OCI-LY3 (cell line): ENCODE data around the gene SLC15A2.
"Not testable (repeated sequence)": the region's sequence is repeated elsewhere in the genome, so short reads cannot be mapped to it uniquely, and the experiment has no call there.

Source experiments
- H2AFZ ChIP-seq: fragments of 200-600, 300-600 bp; shearing (Covaris generic); 2 replicates; pipeline ENCODE4 v1.6.0; 2014; ENCODE audit warnings: antibody characterized with exemption, low read depth, low read length
- H3K27ac ChIP-seq: fragments of 200-600, 300-600 bp; sonication (generic); 2 replicates; pipeline ENCODE4 v1.5.1; 2014; ENCODE audit warnings: mild to moderate bottlenecking, low read length, moderate library complexity, mixed read lengths
- H3K27me3 ChIP-seq: fragments of 200-600, 300-600 bp; sonication (generic); 2 replicates; pipeline ENCODE4 v1.6.1; 2014; ENCODE audit warnings: low read depth, low read length, mixed read lengths
- H3K36me3 ChIP-seq: fragments of 200-600, 300-600 bp; sonication (generic); replicated peaks from 2 replicates; pipeline ENCODE3; 2014; ENCODE audit warnings: low read depth, low read length, mixed read lengths
- H3K4me1 ChIP-seq: fragments of 300-600, 200-600 bp; sonication (generic); 2 replicates; pipeline ENCODE4 v1.6.1; 2014; ENCODE audit warnings: low read length, mixed read lengths
- H3K4me2 ChIP-seq: fragments of 200-600, 300-600 bp; sonication (generic); 2 replicates; pipeline ENCODE4 v1.6.1; 2014; ENCODE audit warnings: low read length, mixed read lengths
- H3K4me3 ChIP-seq: fragments of 300-600, 200-600 bp; sonication (generic); 2 replicates; pipeline ENCODE4 v1.5.1; 2014; ENCODE audit warnings: antibody characterized with exemption, mild to moderate bottlenecking, low read length, moderate library complexity
- H3K79me2 ChIP-seq: fragments of 300-600, 200-600 bp; shearing (Covaris generic); 2 replicates; pipeline ENCODE4 v1.6.1; 2014; ENCODE audit warnings: mild to moderate bottlenecking, low read length, mixed read lengths
- H3K9ac ChIP-seq: fragments of 300-600, 200-600 bp; shearing (Covaris generic); 2 replicates; pipeline ENCODE4 v1.6.0; 2014; ENCODE audit warnings: mild to moderate bottlenecking, low read length, moderate library complexity
- H3K9me3 ChIP-seq: fragments of 200-600, 300-600 bp; shearing (Covaris generic); 2 replicates; pipeline ENCODE4 v1.6.1; 2014; ENCODE audit warnings: low read length, mixed read lengths; ENCODE audit not compliant: insufficient read depth
- H4K20me1 ChIP-seq: fragments of 200-600, 300-600 bp; sonication (generic); 2 replicates; pipeline ENCODE4 v1.6.1; 2016; ENCODE audit warnings: low read length, mixed read lengths; ENCODE audit not compliant: insufficient read depth
- EZH2phosphoT487 ChIP-seq: fragments of 200-600 bp; shearing (Covaris generic); IDR thresholded peaks from 2 replicates; pipeline ENCODE4 v1.6.1; 2018; ENCODE audit warnings: antibody characterized with exemption, mixed run types, low read depth
- TF ChIP-seq, protein P1 (sequence below): fragments of 200-600, 300-600 bp; sonication (generic); IDR thresholded peaks from 2 replicates; pipeline ENCODE4 v1.5.1; 2014; ENCODE audit warnings: antibody characterized with exemption, low read length, low read depth

SLC15A2 gene, protein sequence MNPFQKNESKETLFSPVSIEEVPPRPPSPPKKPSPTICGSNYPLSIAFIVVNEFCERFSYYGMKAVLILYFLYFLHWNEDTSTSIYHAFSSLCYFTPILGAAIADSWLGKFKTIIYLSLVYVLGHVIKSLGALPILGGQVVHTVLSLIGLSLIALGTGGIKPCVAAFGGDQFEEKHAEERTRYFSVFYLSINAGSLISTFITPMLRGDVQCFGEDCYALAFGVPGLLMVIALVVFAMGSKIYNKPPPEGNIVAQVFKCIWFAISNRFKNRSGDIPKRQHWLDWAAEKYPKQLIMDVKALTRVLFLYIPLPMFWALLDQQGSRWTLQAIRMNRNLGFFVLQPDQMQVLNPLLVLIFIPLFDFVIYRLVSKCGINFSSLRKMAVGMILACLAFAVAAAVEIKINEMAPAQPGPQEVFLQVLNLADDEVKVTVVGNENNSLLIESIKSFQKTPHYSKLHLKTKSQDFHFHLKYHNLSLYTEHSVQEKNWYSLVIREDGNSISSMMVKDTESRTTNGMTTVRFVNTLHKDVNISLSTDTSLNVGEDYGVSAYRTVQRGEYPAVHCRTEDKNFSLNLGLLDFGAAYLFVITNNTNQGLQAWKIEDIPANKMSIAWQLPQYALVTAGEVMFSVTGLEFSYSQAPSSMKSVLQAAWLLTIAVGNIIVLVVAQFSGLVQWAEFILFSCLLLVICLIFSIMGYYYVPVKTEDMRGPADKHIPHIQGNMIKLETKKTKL

GRCh38 chr3:121894301-121894990, at the start of gene SLC15A2:
Gene SLC15A2 (plus strand): TSS chr3:121894401. CDS start chr3:121894477, 76 bp downstream.
- Histone ChIP-seq H4K20me1 (no peaks in the 10 kb centered on the region), H3K4me2 (no peak within 1 kb of the TSS), H3K9me3 (no peaks in the 10 kb centered on the region), H3K4me1 (no peaks in the 10 kb centered on the region), H3K36me3 (peaks cover 22% of the 10 kb centered on the region), H3K4me3 (no peak within 1 kb of the TSS), H3K9ac (no peak within 1 kb of the TSS), H3K27me3 (no peaks in the 10 kb centered on the region), H2AFZ (no peak within 1 kb of the TSS), H3K79me2 (no peaks in the 10 kb centered on the region), H3K27ac (no peak within 1 kb of the TSS)
- TF ChIP-seq, protein P1, sequence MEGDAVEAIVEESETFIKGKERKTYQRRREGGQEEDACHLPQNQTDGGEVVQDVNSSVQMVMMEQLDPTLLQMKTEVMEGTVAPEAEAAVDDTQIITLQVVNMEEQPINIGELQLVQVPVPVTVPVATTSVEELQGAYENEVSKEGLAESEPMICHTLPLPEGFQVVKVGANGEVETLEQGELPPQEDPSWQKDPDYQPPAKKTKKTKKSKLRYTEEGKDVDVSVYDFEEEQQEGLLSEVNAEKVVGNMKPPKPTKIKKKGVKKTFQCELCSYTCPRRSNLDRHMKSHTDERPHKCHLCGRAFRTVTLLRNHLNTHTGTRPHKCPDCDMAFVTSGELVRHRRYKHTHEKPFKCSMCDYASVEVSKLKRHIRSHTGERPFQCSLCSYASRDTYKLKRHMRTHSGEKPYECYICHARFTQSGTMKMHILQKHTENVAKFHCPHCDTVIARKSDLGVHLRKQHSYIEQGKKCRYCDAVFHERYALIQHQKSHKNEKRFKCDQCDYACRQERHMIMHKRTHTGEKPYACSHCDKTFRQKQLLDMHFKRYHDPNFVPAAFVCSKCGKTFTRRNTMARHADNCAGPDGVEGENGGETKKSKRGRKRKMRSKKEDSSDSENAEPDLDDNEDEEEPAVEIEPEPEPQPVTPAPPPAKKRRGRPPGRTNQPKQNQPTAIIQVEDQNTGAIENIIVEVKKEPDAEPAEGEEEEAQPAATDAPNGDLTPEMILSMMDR, result no peak
- no peak for TF ChIP-seq EZH2phosphoT487

GRCh38 chr3:121844892-121845291, 49.3 kb upstream of the SLC15A2 start:
- no peak overlapping the region for H3K4me2 ChIP-seq
- no peaks in the 10 kb centered on the region for H3K4me1 ChIP-seq
- H3K79me2 ChIP-seq, result peaks cover 10% of the 10 kb centered on the region; the same call in 1 of the 2 replicates
- no peak overlapping the region for H3K27ac ChIP-seq
- H4K20me1 ChIP-seq, result no peaks in the 10 kb centered on the region
- no peaks in the 10 kb centered on the region for H3K9me3 ChIP-seq
- H2AFZ ChIP-seq, result no peak overlapping the region
- no peak overlapping the region for H3K9ac ChIP-seq
- H3K4me3 ChIP-seq, result no peak overlapping the region
- TF ChIP-seq EZH2phosphoT487, result no peak
- TF ChIP-seq, protein P1, result no peak
- peaks cover 20% of the 10 kb centered on the region for H3K36me3 ChIP-seq
- no peaks in the 10 kb centered on the region for H3K27me3 ChIP-seq

DNA sequence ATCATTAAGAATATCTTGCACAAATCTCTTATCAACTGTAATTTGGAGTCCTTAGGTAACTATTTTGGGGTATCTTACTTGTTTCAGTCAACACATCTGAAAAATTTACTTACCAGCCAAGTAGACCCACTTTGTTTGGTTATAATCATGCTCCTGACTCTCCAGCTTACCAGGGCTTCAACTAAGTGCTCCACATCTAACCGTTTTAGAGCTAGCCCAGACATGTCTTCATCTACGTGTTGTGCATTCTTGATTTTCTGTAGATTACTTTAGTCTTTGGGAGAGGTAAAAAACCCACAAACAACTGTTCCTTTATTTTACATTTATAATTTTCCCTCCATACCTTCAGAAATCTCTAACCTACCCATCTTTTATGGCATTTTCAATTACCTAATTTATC, 41.9 kb upstream of the SLC15A2 start:
- Histone ChIP-seq H2AFZ (no peak overlapping the region), H3K36me3 (peaks cover 29% of the 10 kb centered on the region), H3K4me1 (no peaks in the 10 kb centered on the region), H3K4me3 (no peak overlapping the region), H3K9me3 (no peaks in the 10 kb centered on the region), H4K20me1 (no peaks in the 10 kb centered on the region), H3K9ac (no peak overlapping the region), H3K27ac (no peak overlapping the region), H3K79me2 (0 out of 2 replicates have a peak, but pooled peaks cover 8% of the 10 kb centered on the region), H3K4me2 (no peak overlapping the region), H3K27me3 (no peaks in the 10 kb centered on the region)
- no peak for TF ChIP-seq EZH2phosphoT487
- TF ChIP-seq, protein P1, result no peak

DNA sequence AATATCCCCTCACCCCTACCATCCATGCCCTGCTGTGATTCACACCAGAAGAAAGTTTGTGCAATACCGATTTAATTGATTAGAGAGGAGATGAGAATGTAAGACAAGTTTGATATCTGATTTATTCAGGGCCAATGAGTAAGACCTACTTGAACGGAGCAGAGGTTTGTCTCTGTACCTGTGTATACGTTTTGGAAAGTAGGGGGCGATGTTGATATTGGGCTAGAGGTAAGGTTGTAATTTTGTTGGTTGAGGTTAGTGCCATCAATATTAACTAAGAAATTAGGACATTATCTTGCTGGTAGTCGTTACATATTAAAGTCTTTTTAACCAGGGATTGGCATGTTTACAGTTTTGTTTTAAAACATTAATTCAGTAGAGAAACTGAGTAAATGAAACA, 38.6 kb upstream of the SLC15A2 start:
- Histone ChIP-seq H3K4me2 (no peak overlapping the region), H3K27me3 (no peaks in the 10 kb centered on the region), H2AFZ (no peak overlapping the region), H3K27ac (no peak overlapping the region), H3K4me3 (no peak overlapping the region), H3K79me2 (0 out of 2 replicates have a peak, but pooled peaks cover 4% of the 10 kb centered on the region), H4K20me1 (no peaks in the 10 kb centered on the region), H3K9me3 (no peaks in the 10 kb centered on the region), H3K36me3 (peaks cover 29% of the 10 kb centered on the region), H3K4me1 (no peaks in the 10 kb centered on the region), H3K9ac (no peak overlapping the region)
- TF ChIP-seq, protein P1, result peak; percentile 56
- no peak for TF ChIP-seq EZH2phosphoT487

DNA sequence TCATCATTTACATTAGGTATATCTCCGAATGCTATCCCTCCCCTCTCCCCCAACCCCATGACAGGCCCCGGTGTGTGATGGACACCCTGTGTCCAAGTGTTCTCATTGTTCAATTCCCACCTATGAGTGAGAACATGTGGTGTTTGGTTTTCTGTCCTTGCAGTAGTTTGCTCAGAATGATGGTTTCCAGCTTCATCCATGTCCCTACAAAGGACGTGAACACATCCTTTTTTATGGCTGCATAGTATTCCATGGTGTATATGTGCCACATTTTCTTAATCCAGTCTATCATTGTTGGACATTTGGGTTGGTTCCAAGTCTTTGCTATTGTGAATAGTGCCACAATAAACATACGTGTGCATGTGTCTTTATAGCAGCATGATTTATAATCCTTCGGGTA, 36.4 kb upstream of the SLC15A2 start:
- not testable (repeated sequence) for H3K27me3 ChIP-seq, H3K9me3 ChIP-seq, H3K79me2 ChIP-seq, H3K27ac ChIP-seq, H3K4me1 ChIP-seq, H3K4me2 ChIP-seq, H3K4me3 ChIP-seq, H2AFZ ChIP-seq, H3K9ac ChIP-seq, H4K20me1 ChIP-seq
- peaks cover 19% of the 10 kb centered on the region for H3K36me3 ChIP-seq
